Upper lobe of left lung (tissue), 4 donors: ENCODE data around the gene ANO1.

Experiments used
- CTCF ChIP-seq, 6 experiments: fragments of 450-650 bp in 4 of 6; fragments of 200-600 bp in 2 of 6; sonication (generic) in 2 of 6; IDR thresholded peaks; one replicate each; pipeline ENCODE4 v1.5.1; 2016 to 2019; ENCODE audit warnings: antibody characterized with exemption in 6 of 6
- EP300 ChIP-seq, 4 donors: sonication (generic); formaldehyde crosslinking; IDR thresholded peaks; one replicate each; pipeline ENCODE4 v1.5.1; 2017; ENCODE audit warnings: antibody characterized with exemption in 4 of 4, control low read depth in 2 of 4

GRCh38 chr11:70079691-70080090 is 1.6 kb downstream of the ANO1 start:
- no peak for TF ChIP-seq CTCF (IDR thresholded peaks at IDR 0.05)
- TF ChIP-seq EP300 (IDR thresholded peaks at IDR 0.05) = no peak
